Left lung (tissue), 10 donors: ENCODE data around the gene RGL1. TPM values are rescaled to one million over a fixed set of nuclear protein-coding genes. Genes with fewer than 3 reads are reported as not detected.

Source experiments
- ATAC-seq: fragments of 200-7000 bp; cut with Tn5 transposase; one replicate; pipeline ENCODE4 v1.9.1; 2020; ENCODE audit warnings: moderate library complexity
- DNase-seq, 4 donors: peaks; one replicate each; pipeline ENCODE4 v3.0.0-alpha.2; 2013 to 2020
- H3K27ac ChIP-seq, 2 donors: fragments of 200-600 bp; sonication (generic) in 1 of 2; one replicate each; pipeline versions ENCODE4 v1.5.0 to v1.8.0; 2020 to 2021
- H3K27me3 ChIP-seq, 2 donors: fragments of 200-600 bp; sonication (generic) in 1 of 2; one replicate each; pipeline versions ENCODE4 v1.5.0 to v1.8.0; 2020 to 2021
- H3K36me3 ChIP-seq, 2 donors: fragments of 200-600 bp; sonication (generic) in 1 of 2; one replicate each; pipeline versions ENCODE4 v1.5.0 to v1.8.0; 2020 to 2021
- H3K4me1 ChIP-seq, 2 donors: fragments of 200-600 bp; one replicate each; pipeline ENCODE4 v1.8.0; 2021
- H3K4me3 ChIP-seq, 2 donors: fragments of 200-600 bp; sonication (generic) in 1 of 2; one replicate each; pipeline versions ENCODE4 v1.5.0 to v1.8.0; 2020 to 2021; ENCODE audit warnings: mild to moderate bottlenecking in 1 of 2
- H3K9me3 ChIP-seq, 2 donors: fragments of 200-600 bp; sonication (generic) in 1 of 2; one replicate each; pipeline versions ENCODE4 v1.5.0 to v1.8.0; 2020 to 2021
- CTCF ChIP-seq, 2 donors: fragments of 200-600 bp; sonication (generic) in 1 of 2; IDR thresholded peaks; one replicate each; pipeline versions ENCODE4 v1.5.0 to v1.8.0; 2021; ENCODE audit warnings: antibody characterized with exemption in 2 of 2
- intact Hi-C, 2 donors: fragments of 100-400 bp; cut with DNase I; formaldehyde crosslinking; loops; one replicate each; pipeline versions ENCODE4 v1.11.2 to v1.14.2; 2022
- polyA plus RNA-seq, 6 donors: library from polyadenylated mRNA; unstranded; fragments of 120-200 nt; gene quantifications; one replicate each; pipeline ENCODE4 v1.2.1, GENCODE V29; 2013; ENCODE audit not compliant: insufficient read length in 6 of 6
- total RNA-seq, 2 donors: library from RNA; stranded (reverse); fragmentation: NEBNext Ultra II Directional; extraction: Animal tissue kit (Norgen Biotek cat#: 25700); gene quantifications; one replicate each; pipeline ENCODE4 v1.2.1, GENCODE V29; 2021
- donor health status: DM: no; HTN: yes; CAD: no.
- donor health status: DM: no; HTN: no; CAD: no.

The RGL1 gene
- total and polyA plus RNA-seq, 8 donors = 33.7 to 52.6 (median 40.9) TPM

- intact Hi-C loops = no loop called here
- no peaks in the 10 kb centered on the region for H3K9me3 ChIP-seq
- H3K36me3 ChIP-seq = peaks cover 0 to 3% of the 10 kb centered on the region in 2 donors
- ATAC-seq = no peak
- no peak overlapping the region for H3K27ac ChIP-seq
- no peak for TF ChIP-seq CTCF (IDR thresholded peaks at IDR 0.05)
- no peaks in the 10 kb centered on the region for H3K27me3 ChIP-seq
- H3K4me3 ChIP-seq = no peak overlapping the region
- H3K4me1 ChIP-seq = no peaks in the 10 kb centered on the region
- DNase-seq = no peak
Measured at GRCh38 chr1:183936009-183936408, 131.1 kb downstream of the RGL1 start.

- TF ChIP-seq CTCF (IDR thresholded peaks at IDR 0.05) = no peak
- H3K9me3 ChIP-seq = no peaks in the 10 kb centered on the region
Measured at GRCh38 chr1:183936791-183937190, 131.9 kb downstream of the RGL1 start.

GRCh38 chr1:183937611-183938010 is 132.7 kb downstream of the RGL1 start:
- Histone ChIP-seq H3K9me3 (no peaks in the 10 kb centered on the region), H3K36me3 (no peaks in the 10 kb centered on the region), H3K4me1 (no peaks in the 10 kb centered on the region), H3K4me3 (no peak overlapping the region), H3K27ac (no peak overlapping the region), H3K27me3 (no peaks in the 10 kb centered on the region)
- intact Hi-C loops = no loop called here
- no peak for DNase-seq
- ATAC-seq = no peak
- TF ChIP-seq CTCF (IDR thresholded peaks at IDR 0.05) = no peak

More at GRCh38 chr1:183936791-183937190, 131.9 kb downstream of the RGL1 start:
- intact Hi-C loops = no loop called here
- Histone ChIP-seq H3K4me3 (no peak overlapping the region), H3K36me3 (no peaks in the 10 kb centered on the region), H3K27ac (no peak overlapping the region), H3K4me1 (no peaks in the 10 kb centered on the region), H3K27me3 (no peaks in the 10 kb centered on the region)
- ATAC-seq (no peak), DNase-seq (no peak)

- no peaks in the 10 kb centered on the region for H3K27me3 ChIP-seq
- no peak for DNase-seq
- no peaks in the 10 kb centered on the region for H3K9me3 ChIP-seq
- H3K4me3 ChIP-seq = no peak overlapping the region
- H3K36me3 ChIP-seq = no peaks in the 10 kb centered on the region
- TF ChIP-seq CTCF (IDR thresholded peaks at IDR 0.05) = no peak
- intact Hi-C loops = no loop called here
- H3K4me1 ChIP-seq = no peaks in the 10 kb centered on the region
- ATAC-seq = no peak
- no peak overlapping the region for H3K27ac ChIP-seq
Measured at GRCh38 chr1:183941001-183941400, 136.1 kb downstream of the RGL1 start.

GRCh38 chr1:183942933-183943693 is 138.2 kb downstream of the RGL1 start:
- Histone ChIP-seq H3K27ac (no peak overlapping the region), H3K4me1 (no peaks in the 10 kb centered on the region), H3K36me3 (no peaks in the 10 kb centered on the region), H3K9me3 (no peaks in the 10 kb centered on the region), H3K4me3 (no peak overlapping the region), H3K27me3 (no peaks in the 10 kb centered on the region)
- no peak for TF ChIP-seq CTCF (IDR thresholded peaks at IDR 0.05)
- peak; percentile 64 for ATAC-seq
- intact Hi-C loops = no loop called here
- peak in 1 of 4 donors; percentile 50 for DNase-seq
